Endothelial cell of umbilical vein (primary cell): Measurements from ENCODE around the gene STK24.
A peak's percentile ranks its signal among the peaks of the same experiment; 100 is the strongest.

ENCODE experiments used
- EZH2 ChIP-seq: IDR thresholded peaks from 2 replicates; pipeline ENCODE4 v1.6.1; 2012; ENCODE audit warnings: borderline replicate concordance, low read depth, mild to moderate bottlenecking, moderate library complexity, low read length, inconsistent platforms; ENCODE audit not compliant: severe bottlenecking
- FOS ChIP-seq: IDR thresholded peaks from 2 replicates; pipeline ENCODE4 v1.6.1; 2011; ENCODE audit warnings: mild to moderate bottlenecking, low read length, moderate library complexity, borderline replicate concordance; ENCODE audit not compliant: insufficient read depth
- JUN ChIP-seq: IDR thresholded peaks from 2 replicates; pipeline ENCODE4 v1.6.1; 2011; ENCODE audit warnings: borderline replicate concordance, low read depth; ENCODE audit not compliant: insufficient read length, insufficient read depth
- POLR2A ChIP-seq: IDR thresholded peaks from 2 replicates; pipeline ENCODE4 v1.6.1; 2012; ENCODE audit warnings: low read depth, mild to moderate bottlenecking, control low read depth, low read length
- POLR2AphosphoS5 ChIP-seq: IDR thresholded peaks from 2 replicates; pipeline ENCODE4 v1.6.1; 2012; ENCODE audit warnings: low read depth, mild to moderate bottlenecking, control low read depth, low read length, moderate library complexity; ENCODE audit not compliant: insufficient read depth
- TF ChIP-seq, protein P1 (sequence below), 2 donors: IDR thresholded peaks; 1 replicate in 1 of 2; 2 replicates in 1 of 2; pipeline ENCODE4 v1.5.1; 2011; ENCODE audit warnings: low read length in 2 of 2, mild to moderate bottlenecking in 2 of 2, moderate library complexity in 2 of 2, control low read depth in 1 of 2, inconsistent platforms in 1 of 2, low read depth in 1 of 2; ENCODE audit not compliant: insufficient read depth in 1 of 2; ENCODE audit errors: extremely low read depth in 1 of 2
- TF ChIP-seq, protein P2 (sequence below): IDR thresholded peaks from 2 replicates; pipeline ENCODE4 v1.6.1; 2011; ENCODE audit not compliant: insufficient read depth, insufficient read length

DNA sequence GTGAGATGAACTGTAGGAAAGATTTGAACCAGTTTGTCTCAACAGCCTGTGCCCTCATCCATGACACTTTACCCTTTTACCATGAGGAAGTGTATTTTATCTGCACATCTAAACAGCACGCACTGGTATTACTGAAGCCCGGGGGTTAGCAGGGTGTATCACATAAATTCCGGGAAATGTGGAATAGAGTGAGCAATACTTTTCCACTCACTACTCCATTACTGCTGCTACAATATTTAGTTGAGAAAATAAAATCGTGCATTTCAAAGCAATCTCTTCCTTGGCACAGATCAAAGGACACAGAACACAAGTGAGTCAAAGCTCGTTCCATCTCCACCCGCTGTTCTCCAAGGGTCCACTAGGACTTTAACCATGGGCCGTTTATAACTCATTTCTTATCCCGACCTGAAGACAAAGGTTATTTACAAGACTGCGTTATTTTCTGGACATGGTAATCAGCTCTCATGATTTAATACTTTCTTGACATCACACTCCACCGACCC lies 35.2 kb downstream of the STK24 start:
- TF ChIP-seq, protein P1, sequence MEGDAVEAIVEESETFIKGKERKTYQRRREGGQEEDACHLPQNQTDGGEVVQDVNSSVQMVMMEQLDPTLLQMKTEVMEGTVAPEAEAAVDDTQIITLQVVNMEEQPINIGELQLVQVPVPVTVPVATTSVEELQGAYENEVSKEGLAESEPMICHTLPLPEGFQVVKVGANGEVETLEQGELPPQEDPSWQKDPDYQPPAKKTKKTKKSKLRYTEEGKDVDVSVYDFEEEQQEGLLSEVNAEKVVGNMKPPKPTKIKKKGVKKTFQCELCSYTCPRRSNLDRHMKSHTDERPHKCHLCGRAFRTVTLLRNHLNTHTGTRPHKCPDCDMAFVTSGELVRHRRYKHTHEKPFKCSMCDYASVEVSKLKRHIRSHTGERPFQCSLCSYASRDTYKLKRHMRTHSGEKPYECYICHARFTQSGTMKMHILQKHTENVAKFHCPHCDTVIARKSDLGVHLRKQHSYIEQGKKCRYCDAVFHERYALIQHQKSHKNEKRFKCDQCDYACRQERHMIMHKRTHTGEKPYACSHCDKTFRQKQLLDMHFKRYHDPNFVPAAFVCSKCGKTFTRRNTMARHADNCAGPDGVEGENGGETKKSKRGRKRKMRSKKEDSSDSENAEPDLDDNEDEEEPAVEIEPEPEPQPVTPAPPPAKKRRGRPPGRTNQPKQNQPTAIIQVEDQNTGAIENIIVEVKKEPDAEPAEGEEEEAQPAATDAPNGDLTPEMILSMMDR (IDR thresholded peaks at IDR 0.05; ENCODE audit: extremely low read depth in 1 of 2, insufficient read depth in 1 of 2, low read depth in 1 of 2, low read length in 2 of 2) = peak in 1 of 2 donors; percentile 8
- TF ChIP-seq JUN (no peak), FOS (no peak), EZH2 (no peak), POLR2AphosphoS5 (no peak), POLR2A (no peak)
- TF ChIP-seq, protein P2, sequence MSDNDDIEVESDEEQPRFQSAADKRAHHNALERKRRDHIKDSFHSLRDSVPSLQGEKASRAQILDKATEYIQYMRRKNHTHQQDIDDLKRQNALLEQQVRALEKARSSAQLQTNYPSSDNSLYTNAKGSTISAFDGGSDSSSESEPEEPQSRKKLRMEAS = no peak
